Measurements from ENCODE around the gene CDK11B.
A peak's percentile ranks its signal among the peaks of the same experiment; 100 is the strongest.
"Not testable (repeated sequence)": the region's sequence is repeated elsewhere in the genome, so short reads cannot be mapped to it uniquely, and the experiment has no call there.

The CDK11B gene

GRCh38 chr1:1662392-1662791, 3.6 kb upstream of the CDK11B start:
- DNase-seq (ENCODE audit: low read depth), result not testable (repeated sequence)

GRCh38 chr1:1648265-1648664, 10.5 kb downstream of the CDK11B start:
- not testable (repeated sequence) for DNase-seq (ENCODE audit: low read depth)

DNA sequence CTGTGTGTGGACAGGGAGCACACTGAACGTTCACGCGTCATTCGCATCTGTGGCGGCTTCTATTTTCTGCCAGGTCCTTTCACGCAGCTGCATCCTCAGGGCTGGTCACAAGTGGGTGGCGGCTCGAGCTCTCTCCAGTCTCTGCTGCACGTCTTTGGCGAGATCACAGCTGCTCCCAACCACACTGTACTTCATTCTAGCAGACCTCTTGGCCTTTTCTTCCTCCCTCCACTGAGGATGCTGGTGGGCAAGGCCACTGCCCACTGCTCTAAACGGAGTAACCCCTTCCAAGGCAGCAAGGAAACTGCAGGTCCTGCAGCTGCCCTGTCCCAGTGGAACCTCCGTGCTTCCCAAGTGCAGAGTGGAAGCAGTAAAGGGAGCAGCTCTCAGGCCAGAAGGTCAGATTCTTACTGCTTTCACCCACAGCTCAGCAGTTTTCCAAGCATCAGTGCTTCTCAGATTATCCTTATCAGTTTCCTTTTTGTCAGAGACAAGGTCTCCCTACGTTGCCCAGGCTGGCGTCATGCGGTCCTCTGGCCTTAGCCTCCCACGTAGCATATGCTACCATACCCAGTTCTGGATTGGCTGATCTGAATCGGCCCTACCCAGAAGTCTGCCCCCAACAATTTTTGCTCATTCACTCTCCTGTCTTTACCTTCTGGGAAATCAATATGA, 11.1 kb downstream of the CDK11B start:
- not testable (repeated sequence) for DNase-seq (ENCODE audit: low read depth)

GRCh38 chr1:1646326-1646725, 12.5 kb downstream of the CDK11B start:
- not testable (repeated sequence) for DNase-seq (ENCODE audit: low read depth)

GRCh38 chr1:1640711-1641461, 17.9 kb downstream of the CDK11B start:
- not testable (repeated sequence) for DNase-seq (ENCODE audit: low read depth)

GRCh38 chr1:1640081-1640480, 18.7 kb downstream of the CDK11B start:
- DNase-seq (ENCODE audit: low read depth), result not testable (repeated sequence)

GRCh38 chr1:1639368-1639767, 19.4 kb downstream of the CDK11B start:
- not testable (repeated sequence) for DNase-seq (ENCODE audit: low read depth)

DNA sequence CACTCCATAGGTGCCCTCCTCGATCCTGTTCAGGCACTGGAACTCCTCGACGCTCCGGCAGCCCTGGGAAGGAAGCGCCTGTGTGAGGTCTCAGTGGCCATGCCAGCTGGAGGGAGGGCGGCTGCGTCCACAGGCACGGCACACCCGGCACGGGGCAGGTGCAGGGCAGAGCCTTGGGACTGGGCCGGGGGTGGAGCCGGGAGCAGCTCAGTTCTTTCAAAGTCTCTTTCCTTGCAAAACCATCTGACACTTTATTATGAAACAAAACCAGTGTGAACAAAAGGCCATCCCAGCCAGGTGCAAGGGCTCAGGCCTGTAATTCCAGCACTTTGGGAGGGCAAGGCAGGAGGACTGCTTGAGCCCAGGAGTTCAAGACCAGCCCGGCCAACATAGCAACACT, 20.3 kb downstream of the CDK11B start:
- DNase-seq (ENCODE audit: low read depth), result not testable (repeated sequence)

GRCh38 chr1:1637479-1637875, 21.3 kb downstream of the CDK11B start:
- DNase-seq (ENCODE audit: low read depth), result not testable (repeated sequence)

DNA sequence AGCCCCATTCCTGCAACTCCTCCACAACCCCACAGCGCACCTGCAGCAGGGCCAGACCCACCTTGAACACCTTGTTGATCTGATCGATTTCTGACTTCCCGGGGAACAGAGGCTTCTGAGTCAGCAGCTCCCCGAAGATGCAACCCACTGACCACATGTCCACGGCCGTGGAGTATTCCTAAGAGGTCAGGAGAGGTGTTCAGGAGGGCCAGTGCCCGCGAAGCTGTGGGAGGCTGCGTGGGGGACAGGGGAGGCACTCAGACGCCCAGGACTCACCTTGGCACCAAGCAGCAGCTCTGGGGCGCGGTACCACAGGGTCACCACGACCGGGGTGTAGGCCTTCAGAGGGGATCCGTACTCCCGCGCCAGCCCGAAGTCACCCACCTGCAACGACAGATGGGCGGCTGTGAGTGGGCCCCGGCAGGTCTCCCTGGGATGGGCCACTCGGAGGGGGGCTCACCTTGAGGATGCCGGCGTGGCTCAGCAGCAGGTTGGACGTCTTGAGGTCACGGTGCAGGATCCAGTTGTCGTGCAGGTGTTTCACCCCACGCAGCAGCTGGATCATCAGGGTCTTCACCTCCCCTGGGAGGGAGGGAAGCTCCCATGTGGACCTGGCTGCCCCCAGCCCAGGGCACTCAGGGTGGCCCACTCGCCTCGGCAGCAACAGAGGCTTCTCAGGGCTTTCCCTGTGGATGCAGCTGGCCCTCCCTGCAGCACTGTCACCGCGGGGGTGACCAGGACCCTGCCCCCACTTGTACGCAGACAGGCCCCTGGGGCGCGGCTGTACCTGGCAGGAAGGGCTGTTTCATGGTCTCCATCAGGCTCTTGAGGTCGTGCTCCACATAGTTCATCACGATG, 22.0 kb downstream of the CDK11B start:
- not testable (repeated sequence) for DNase-seq (ENCODE audit: low read depth)

DNA sequence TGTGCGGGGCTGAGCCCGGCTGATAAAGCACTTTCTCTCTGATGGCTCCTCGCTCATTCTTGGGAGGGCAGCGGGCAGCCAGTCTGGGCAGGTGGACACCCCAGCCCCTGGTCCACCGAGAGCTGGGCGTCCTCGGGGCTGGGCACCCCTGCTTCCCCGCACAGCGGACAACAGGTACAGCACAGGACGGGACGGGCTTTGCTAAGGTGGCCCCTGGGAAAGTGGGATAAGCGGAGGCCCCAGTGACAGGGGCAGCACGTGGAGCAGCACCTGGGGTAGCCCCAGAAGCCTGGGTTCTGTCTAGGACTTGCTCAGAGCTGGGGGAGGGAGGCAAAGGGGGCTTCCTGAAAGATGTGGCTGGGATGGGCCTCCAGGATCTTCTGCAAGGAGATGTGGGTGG, 24.2 kb downstream of the CDK11B start:
- DNase-seq (ENCODE audit: low read depth), result not testable (repeated sequence)

DNA sequence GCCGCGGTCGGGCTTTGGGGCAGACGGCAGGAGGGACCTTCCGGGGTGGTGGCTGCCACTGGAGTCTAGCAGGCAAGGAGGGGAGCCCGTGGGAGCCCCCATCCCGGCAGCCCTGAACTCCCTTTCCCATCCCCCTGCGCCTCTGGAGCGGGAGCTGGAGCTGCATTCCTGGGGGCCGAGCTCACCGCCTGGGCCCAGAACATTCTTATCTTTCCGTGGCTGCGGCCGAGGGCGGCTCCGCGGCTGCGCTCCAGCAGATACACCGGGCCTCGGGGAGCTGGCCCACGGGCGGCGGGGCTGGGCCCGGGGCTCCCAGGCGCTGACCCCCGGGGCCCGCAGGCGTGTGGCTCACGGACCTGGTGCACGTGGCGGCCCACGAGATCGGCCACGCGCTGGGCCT, 25.4 kb downstream of the CDK11B start:
- not testable (repeated sequence) for DNase-seq (ENCODE audit: low read depth)

GRCh38 chr1:1631782-1632420, 26.9 kb downstream of the CDK11B start, which contains the start of gene MMP23B:
Gene MMP23B (plus strand): TSS chr1:1632173. CDS start chr1:1632219, 46 bp downstream.
- DNase-seq (ENCODE audit: low read depth), result no peak

DNA sequence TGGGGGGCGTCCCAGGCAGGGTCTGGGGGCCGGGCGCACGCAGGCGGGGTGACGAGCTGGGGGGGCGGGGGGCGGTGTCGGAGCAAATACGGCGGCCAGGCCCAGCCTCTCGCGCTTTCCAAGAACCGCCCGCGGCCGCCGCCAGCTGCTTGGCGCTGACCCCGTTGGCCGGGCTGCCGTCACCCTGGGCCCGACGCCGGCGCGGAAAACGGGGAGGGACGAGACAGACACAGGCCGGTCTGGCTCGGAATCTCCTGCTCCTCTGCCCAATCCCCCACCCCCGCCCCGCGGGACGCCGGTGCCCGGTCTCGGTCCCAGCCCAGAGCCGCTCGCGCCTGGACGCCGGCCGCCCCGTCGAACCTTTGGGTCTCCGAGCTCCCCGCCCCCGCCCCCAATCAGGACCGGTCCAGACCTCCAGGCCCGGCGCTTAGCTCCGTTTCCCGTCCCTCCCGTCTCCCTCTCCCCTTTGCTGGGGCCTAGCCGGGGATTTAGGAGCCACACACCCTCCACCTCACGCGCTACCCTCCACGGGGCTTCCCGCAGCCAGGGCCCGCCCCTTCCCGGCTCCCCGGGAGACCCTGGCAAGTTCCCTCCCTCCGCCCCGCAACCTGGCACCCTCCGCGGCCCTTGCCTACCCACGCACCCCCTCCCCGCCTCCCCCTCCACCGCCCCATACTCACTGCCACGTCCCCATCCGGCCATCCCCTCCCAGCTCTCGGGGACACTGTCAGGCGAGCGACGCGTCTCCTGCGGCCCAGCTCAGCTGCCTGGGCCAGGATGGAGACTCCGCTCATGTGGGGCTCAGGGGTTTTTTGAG, 27.6 kb downstream of the CDK11B start:
- no peak for DNase-seq (ENCODE audit: low read depth)

GRCh38 chr1:1630191-1630964, 28.4 kb downstream of the CDK11B start:
- peak; percentile 88 for DNase-seq (ENCODE audit: low read depth)

GRCh38 chr1:1629430-1630190, 29.2 kb downstream of the CDK11B start:
- peak; percentile 64 for DNase-seq (ENCODE audit: low read depth)

GRCh38 chr1:1628754-1629429, 29.9 kb downstream of the CDK11B start:
- DNase-seq (ENCODE audit: low read depth), result no peak

DNA sequence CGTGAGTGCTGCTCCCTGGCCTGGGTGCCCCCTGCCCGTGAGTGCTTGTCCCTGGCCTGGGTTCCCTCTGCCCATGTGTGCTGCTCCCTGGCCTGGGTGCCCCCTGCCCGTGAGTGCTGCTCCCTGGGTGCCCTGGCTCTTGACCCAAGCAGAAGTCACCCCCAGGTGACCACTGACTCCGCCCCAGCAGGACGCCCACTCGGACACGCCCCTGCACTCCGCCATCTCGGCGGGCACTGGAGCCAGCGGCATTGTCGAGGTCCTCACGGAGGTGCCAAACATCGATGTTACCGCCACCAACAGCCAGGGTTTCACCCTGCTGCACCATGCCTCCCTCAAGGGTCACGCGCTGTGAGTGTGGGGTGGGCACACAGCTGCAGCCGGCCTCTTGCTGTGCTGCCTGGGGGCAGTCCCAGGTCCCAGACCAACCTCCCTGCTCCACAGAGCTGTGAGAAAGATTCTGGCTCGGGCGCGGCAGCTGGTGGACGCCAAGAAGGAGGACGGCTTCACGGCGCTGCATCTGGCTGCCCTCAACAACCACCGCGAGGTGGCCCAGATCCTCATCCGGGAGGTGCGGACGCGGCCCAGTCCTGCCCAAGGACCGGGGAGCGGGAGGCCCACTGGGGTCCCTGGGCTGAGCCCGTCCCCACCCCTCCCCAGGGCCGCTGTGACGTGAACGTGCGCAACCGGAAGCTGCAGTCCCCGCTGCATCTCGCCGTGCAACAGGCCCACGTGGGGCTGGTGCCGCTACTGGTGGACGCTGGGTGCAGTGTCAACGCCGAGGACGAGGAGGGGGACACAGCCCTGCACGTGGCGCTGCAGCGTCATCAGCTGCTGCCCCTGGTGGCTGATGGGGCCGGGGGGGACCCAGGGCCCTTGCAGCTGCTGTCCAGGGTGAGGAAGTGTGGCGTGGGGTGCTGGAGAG, 30.7 kb downstream of the CDK11B start:
- no peak for DNase-seq (ENCODE audit: low read depth)
